Suprapubic skin (tissue), 4 donors: ENCODE measurements around the gene RPH3AL.

ENCODE experiments used
- EP300 ChIP-seq: sonication (generic); formaldehyde crosslinking; IDR thresholded peaks from one replicate; pipeline ENCODE4 v1.6.1; 2017; ENCODE audit warnings: antibody characterized with exemption
- POLR2A ChIP-seq, 2 donors: fragments of 450-650 bp; IDR thresholded peaks; one replicate each; pipeline ENCODE4 v1.6.1; 2017; ENCODE audit warnings: antibody characterized with exemption in 2 of 2, mild to moderate bottlenecking in 2 of 2, moderate library complexity in 2 of 2
- POLR2AphosphoS5 ChIP-seq, 3 donors: sonication (generic); formaldehyde crosslinking; IDR thresholded peaks; one replicate each; pipeline ENCODE4 v1.6.1; 2017; ENCODE audit warnings: antibody characterized with exemption in 3 of 3
- TF ChIP-seq, protein P1 (sequence below), 2 donors: fragments of 200-600 bp in 1 of 2; fragments of 450-650 bp in 1 of 2; sonication (generic) in 1 of 2; IDR thresholded peaks; one replicate each; pipeline ENCODE4 v1.5.1; 2016 to 2019; ENCODE audit warnings: antibody characterized with exemption in 2 of 2, mild to moderate bottlenecking in 1 of 2, moderate library complexity in 1 of 2

DNA sequence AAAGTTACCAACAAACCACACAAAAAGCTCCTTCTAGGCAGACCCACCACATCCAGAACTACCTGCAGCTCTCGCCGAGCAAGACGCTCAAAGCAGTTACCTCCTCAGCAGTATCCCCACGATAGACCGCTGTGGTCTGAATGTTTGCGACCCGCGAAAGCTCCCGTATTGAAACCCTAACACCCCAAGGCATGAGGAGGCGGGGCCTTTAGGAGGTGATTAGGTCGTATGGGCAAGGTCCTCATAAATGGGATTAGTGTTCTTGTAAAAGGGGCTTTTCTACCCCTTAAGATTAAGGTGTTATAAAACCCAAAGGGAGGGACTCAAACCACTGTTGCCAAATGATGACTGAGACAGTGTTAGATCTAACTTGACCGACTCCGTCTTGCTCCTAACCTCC lies 19.0 kb upstream of the RPH3AL start:
- TF ChIP-seq POLR2A (IDR thresholded peaks at IDR 0.05) (no peak), POLR2AphosphoS5 (IDR thresholded peaks at IDR 0.05) (no peak), EP300 (no peak)
- TF ChIP-seq, protein P1, sequence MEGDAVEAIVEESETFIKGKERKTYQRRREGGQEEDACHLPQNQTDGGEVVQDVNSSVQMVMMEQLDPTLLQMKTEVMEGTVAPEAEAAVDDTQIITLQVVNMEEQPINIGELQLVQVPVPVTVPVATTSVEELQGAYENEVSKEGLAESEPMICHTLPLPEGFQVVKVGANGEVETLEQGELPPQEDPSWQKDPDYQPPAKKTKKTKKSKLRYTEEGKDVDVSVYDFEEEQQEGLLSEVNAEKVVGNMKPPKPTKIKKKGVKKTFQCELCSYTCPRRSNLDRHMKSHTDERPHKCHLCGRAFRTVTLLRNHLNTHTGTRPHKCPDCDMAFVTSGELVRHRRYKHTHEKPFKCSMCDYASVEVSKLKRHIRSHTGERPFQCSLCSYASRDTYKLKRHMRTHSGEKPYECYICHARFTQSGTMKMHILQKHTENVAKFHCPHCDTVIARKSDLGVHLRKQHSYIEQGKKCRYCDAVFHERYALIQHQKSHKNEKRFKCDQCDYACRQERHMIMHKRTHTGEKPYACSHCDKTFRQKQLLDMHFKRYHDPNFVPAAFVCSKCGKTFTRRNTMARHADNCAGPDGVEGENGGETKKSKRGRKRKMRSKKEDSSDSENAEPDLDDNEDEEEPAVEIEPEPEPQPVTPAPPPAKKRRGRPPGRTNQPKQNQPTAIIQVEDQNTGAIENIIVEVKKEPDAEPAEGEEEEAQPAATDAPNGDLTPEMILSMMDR (IDR thresholded peaks at IDR 0.05): no peak
